ENCODE results near the gene ABLIM2.
A peak's percentile ranks its signal among the peaks of the same experiment; 100 is the strongest.

ABLIM2 gene

GRCh38 chr4:8102076-8102355 lies 56.6 kb downstream of the ABLIM2 start:
- H3K4me2 ChIP-seq (ENCODE audit: low read length): no peak overlapping the region
- no peak overlapping the region for H4K5ac ChIP-seq (ENCODE audit: low read length)
- H2AK5ac ChIP-seq (ENCODE audit: low read length): no peak overlapping the region
- H3K9ac ChIP-seq (ENCODE audit: low read length): no peak overlapping the region
- no peaks in the 10 kb centered on the region for H3K36me3 ChIP-seq (ENCODE audit: control insufficient read depth, insufficient read depth, low read length)
- H3K4me3 ChIP-seq (ENCODE audit: low read length): no peak overlapping the region
- H3K23ac ChIP-seq (ENCODE audit: low read length): no peak overlapping the region
- H3K79me1 ChIP-seq (ENCODE audit: low read length): no peaks in the 10 kb centered on the region
- DNase-seq: no peak
- H3K27ac ChIP-seq (ENCODE audit: low read depth, low read length): no peak overlapping the region
- H3K27me3 ChIP-seq (ENCODE audit: insufficient read depth, low read length, poor library complexity): no peaks in the 10 kb centered on the region
- no peak overlapping the region for H2BK5ac ChIP-seq (ENCODE audit: low read length)
- H2BK120ac ChIP-seq (ENCODE audit: low read depth, low read length): no peak overlapping the region
- H3K56ac ChIP-seq (ENCODE audit: low read length): no peak overlapping the region
- no peaks in the 10 kb centered on the region for H3K4me1 ChIP-seq (ENCODE audit: control insufficient read depth, low read depth, low read length)
- H2BK15ac ChIP-seq (replicated peaks; ENCODE audit: low read depth): no peak overlapping the region
- WGBS (ENCODE audit: extremely low coverage, insufficient coverage, low lambda C conversion rate): no CpG with 5 or more reads among the region's 3 CpGs
- H3K79me2 ChIP-seq (ENCODE audit: control insufficient read depth, insufficient read depth, low read length): no peaks in the 10 kb centered on the region
- no peak overlapping the region for H4K8ac ChIP-seq (ENCODE audit: low read depth, low read length)
- H3K4ac ChIP-seq (ENCODE audit: low read depth, low read length): no peak overlapping the region
- H3K18ac ChIP-seq (ENCODE audit: low read length): no peak overlapping the region

- WGBS (ENCODE audit: extremely low coverage, insufficient coverage, low lambda C conversion rate): no CpG with 5 or more reads among the region's 23 CpGs
- Histone ChIP-seq H2AK5ac (ENCODE audit: low read length) (no peak overlapping the region), H3K79me2 (ENCODE audit: control insufficient read depth, insufficient read depth, low read length) (no peaks in the 10 kb centered on the region), H2BK15ac (replicated peaks; ENCODE audit: low read depth) (no peak overlapping the region), H3K36me3 (ENCODE audit: control insufficient read depth, insufficient read depth, low read length) (no peaks in the 10 kb centered on the region), H3K27me3 (ENCODE audit: insufficient read depth, low read length, poor library complexity) (no peaks in the 10 kb centered on the region), H3K4me3 (ENCODE audit: low read length) (no peak overlapping the region), H3K4me2 (ENCODE audit: low read length) (no peak overlapping the region), H3K79me1 (ENCODE audit: low read length) (no peaks in the 10 kb centered on the region), H2BK5ac (ENCODE audit: low read length) (no peak overlapping the region), H4K5ac (ENCODE audit: low read length) (no peak overlapping the region), H3K18ac (ENCODE audit: low read length) (no peak overlapping the region), H3K9ac (ENCODE audit: low read length) (no peak overlapping the region), H3K4ac (ENCODE audit: low read depth, low read length) (no peak overlapping the region), H3K56ac (ENCODE audit: low read length) (no peak overlapping the region), H4K8ac (ENCODE audit: low read depth, low read length) (no peak overlapping the region), H3K27ac (ENCODE audit: low read depth, low read length) (no peak overlapping the region), H3K4me1 (ENCODE audit: control insufficient read depth, low read depth, low read length) (no peaks in the 10 kb centered on the region), H3K23ac (ENCODE audit: low read length) (no peak overlapping the region), H2BK120ac (ENCODE audit: low read depth, low read length) (no peak overlapping the region)
- DNase-seq: no peak
Measured at GRCh38 chr4:8101213-8102075, 57.2 kb downstream of the ABLIM2 start.

GRCh38 chr4:8099981-8100464 lies 58.6 kb downstream of the ABLIM2 start:
- DNase-seq: no peak
- no peak overlapping the region for H3K27ac ChIP-seq (ENCODE audit: low read depth, low read length)
- H4K8ac ChIP-seq (ENCODE audit: low read depth, low read length): no peak overlapping the region
- H2AK5ac ChIP-seq (ENCODE audit: low read length): no peak overlapping the region
- H3K23ac ChIP-seq (ENCODE audit: low read length): no peak overlapping the region
- no peak overlapping the region for H2BK120ac ChIP-seq (ENCODE audit: low read depth, low read length)
- H3K27me3 ChIP-seq (ENCODE audit: insufficient read depth, low read length, poor library complexity): no peaks in the 10 kb centered on the region
- H2BK5ac ChIP-seq (ENCODE audit: low read length): no peak overlapping the region
- no peak overlapping the region for H3K4ac ChIP-seq (ENCODE audit: low read depth, low read length)
- H3K56ac ChIP-seq (ENCODE audit: low read length): no peak overlapping the region
- no peak overlapping the region for H3K4me3 ChIP-seq (ENCODE audit: low read length)
- no peak overlapping the region for H3K9ac ChIP-seq (ENCODE audit: low read length)
- no peak overlapping the region for H3K18ac ChIP-seq (ENCODE audit: low read length)
- no peaks in the 10 kb centered on the region for H3K79me2 ChIP-seq (ENCODE audit: control insufficient read depth, insufficient read depth, low read length)
- no CpG with 5 or more reads among the region's 4 CpGs for WGBS (ENCODE audit: extremely low coverage, insufficient coverage, low lambda C conversion rate)
- H2BK15ac ChIP-seq (replicated peaks; ENCODE audit: low read depth): no peak overlapping the region
- H4K5ac ChIP-seq (ENCODE audit: low read length): no peak overlapping the region
- H3K79me1 ChIP-seq (ENCODE audit: low read length): no peaks in the 10 kb centered on the region
- no peaks in the 10 kb centered on the region for H3K36me3 ChIP-seq (ENCODE audit: control insufficient read depth, insufficient read depth, low read length)
- no peaks in the 10 kb centered on the region for H3K4me1 ChIP-seq (ENCODE audit: control insufficient read depth, low read depth, low read length)
- no peak overlapping the region for H3K4me2 ChIP-seq (ENCODE audit: low read length)

GRCh38 chr4:8098506-8098905 lies 60.1 kb downstream of the ABLIM2 start:
- H4K5ac ChIP-seq (ENCODE audit: low read length): no peak overlapping the region
- no peak overlapping the region for H4K8ac ChIP-seq (ENCODE audit: low read depth, low read length)
- no CpG with 5 or more reads among the region's 12 CpGs for WGBS (ENCODE audit: extremely low coverage, insufficient coverage, low lambda C conversion rate)
- H3K9ac ChIP-seq (ENCODE audit: low read length): no peak overlapping the region
- no peak overlapping the region for H3K18ac ChIP-seq (ENCODE audit: low read length)
- no peaks in the 10 kb centered on the region for H3K79me2 ChIP-seq (ENCODE audit: control insufficient read depth, insufficient read depth, low read length)
- H3K4me3 ChIP-seq (ENCODE audit: low read length): no peak overlapping the region
- H2BK5ac ChIP-seq (ENCODE audit: low read length): no peak overlapping the region
- H3K56ac ChIP-seq (ENCODE audit: low read length): no peak overlapping the region
- no peak overlapping the region for H3K4me2 ChIP-seq (ENCODE audit: low read length)
- DNase-seq: no peak
- H3K23ac ChIP-seq (ENCODE audit: low read length): no peak overlapping the region
- no peak overlapping the region for H2AK5ac ChIP-seq (ENCODE audit: low read length)
- no peaks in the 10 kb centered on the region for H3K27me3 ChIP-seq (ENCODE audit: insufficient read depth, low read length, poor library complexity)
- H3K4me1 ChIP-seq (ENCODE audit: control insufficient read depth, low read depth, low read length): no peaks in the 10 kb centered on the region
- H2BK15ac ChIP-seq (replicated peaks; ENCODE audit: low read depth): no peak overlapping the region
- no peaks in the 10 kb centered on the region for H3K36me3 ChIP-seq (ENCODE audit: control insufficient read depth, insufficient read depth, low read length)
- H3K27ac ChIP-seq (ENCODE audit: low read depth, low read length): no peak overlapping the region
- H3K4ac ChIP-seq (ENCODE audit: low read depth, low read length): no peak overlapping the region
- H3K79me1 ChIP-seq (ENCODE audit: low read length): no peaks in the 10 kb centered on the region
- no peak overlapping the region for H2BK120ac ChIP-seq (ENCODE audit: low read depth, low read length)

GRCh38 chr4:8097721-8098345 lies 60.8 kb downstream of the ABLIM2 start:
- H2BK5ac ChIP-seq (ENCODE audit: low read length): no peak overlapping the region
- H3K4ac ChIP-seq (ENCODE audit: low read depth, low read length): no peak overlapping the region
- H4K5ac ChIP-seq (ENCODE audit: low read length): no peak overlapping the region
- no peak overlapping the region for H3K56ac ChIP-seq (ENCODE audit: low read length)
- no peaks in the 10 kb centered on the region for H3K36me3 ChIP-seq (ENCODE audit: control insufficient read depth, insufficient read depth, low read length)
- no peak overlapping the region for H4K8ac ChIP-seq (ENCODE audit: low read depth, low read length)
- H3K4me1 ChIP-seq (ENCODE audit: control insufficient read depth, low read depth, low read length): no peaks in the 10 kb centered on the region
- H2BK15ac ChIP-seq (replicated peaks; ENCODE audit: low read depth): no peak overlapping the region
- no peaks in the 10 kb centered on the region for H3K27me3 ChIP-seq (ENCODE audit: insufficient read depth, low read length, poor library complexity)
- no peak overlapping the region for H3K9ac ChIP-seq (ENCODE audit: low read length)
- no peak overlapping the region for H3K4me3 ChIP-seq (ENCODE audit: low read length)
- H3K27ac ChIP-seq (ENCODE audit: low read depth, low read length): no peak overlapping the region
- H2AK5ac ChIP-seq (ENCODE audit: low read length): no peak overlapping the region
- WGBS (ENCODE audit: extremely low coverage, insufficient coverage, low lambda C conversion rate): no CpG with 5 or more reads among the region's 8 CpGs
- no peaks in the 10 kb centered on the region for H3K79me1 ChIP-seq (ENCODE audit: low read length)
- H3K4me2 ChIP-seq (ENCODE audit: low read length): no peak overlapping the region
- no peak overlapping the region for H3K18ac ChIP-seq (ENCODE audit: low read length)
- no peaks in the 10 kb centered on the region for H3K79me2 ChIP-seq (ENCODE audit: control insufficient read depth, insufficient read depth, low read length)
- DNase-seq: no peak
- H2BK120ac ChIP-seq (ENCODE audit: low read depth, low read length): no peak overlapping the region
- H3K23ac ChIP-seq (ENCODE audit: low read length): peak overlapping the region; percentile 4

All from mesendoderm (in vitro differentiated cells).